GM21526 (cell line): Measurements from ENCODE around the gene VPS9D1.

ENCODE experiments used
- ATAC-seq: cut with Tn5 transposase; IDR thresholded peaks from one replicate; pipeline ENCODE4 v1.9.1; 2021; ENCODE audit warnings: moderate library complexity; ENCODE audit not compliant: unreplicated experiment, low FRiP score

Gene VPS9D1, protein sequence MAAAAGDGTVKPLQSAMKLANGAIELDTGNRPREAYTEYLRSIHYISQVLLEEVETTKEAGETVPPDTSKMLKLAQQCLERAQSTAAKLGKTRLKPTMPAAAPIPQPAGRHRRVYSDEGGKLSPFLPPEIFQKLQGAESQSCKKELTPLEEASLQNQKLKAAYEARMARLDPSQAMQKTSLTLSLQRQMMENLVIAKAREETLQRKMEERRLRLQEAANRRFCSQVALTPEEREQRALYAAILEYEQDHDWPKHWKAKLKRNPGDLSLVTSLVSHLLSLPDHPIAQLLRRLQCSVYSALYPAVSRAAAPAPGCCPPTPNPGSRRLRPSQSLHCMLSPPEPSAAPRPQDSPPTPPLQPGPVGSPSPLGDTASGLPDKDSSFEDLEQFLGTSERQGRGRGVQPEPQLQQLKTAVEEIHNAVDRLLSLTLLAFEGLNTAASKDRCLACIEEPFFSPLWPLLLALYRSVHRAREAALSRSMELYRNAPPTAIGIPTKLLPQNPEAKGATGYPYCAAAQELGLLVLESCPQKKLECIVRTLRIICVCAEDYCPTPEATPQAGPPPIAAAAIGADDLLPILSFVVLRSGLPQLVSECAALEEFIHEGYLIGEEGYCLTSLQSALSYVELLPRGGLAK

GRCh38 chr16:89720813-89721545 lies at the start of gene VPS9D1, which contains the start of gene ZNF276:
Gene VPS9D1 (minus strand): TSS chr16:89720898. CDS start chr16:89720861, 37 bp downstream.
Gene ZNF276 (plus strand): TSS chr16:89721537. CDS start chr16:89721641, 104 bp downstream.
- ATAC-seq, result peak; percentile 57

GRCh38 chr16:89770367-89770766 lies 49.7 kb upstream of the VPS9D1 start:
- no peak for ATAC-seq

GRCh38 chr16:89765292-89765830 lies 44.7 kb upstream of the VPS9D1 start:
- no peak for ATAC-seq

DNA sequence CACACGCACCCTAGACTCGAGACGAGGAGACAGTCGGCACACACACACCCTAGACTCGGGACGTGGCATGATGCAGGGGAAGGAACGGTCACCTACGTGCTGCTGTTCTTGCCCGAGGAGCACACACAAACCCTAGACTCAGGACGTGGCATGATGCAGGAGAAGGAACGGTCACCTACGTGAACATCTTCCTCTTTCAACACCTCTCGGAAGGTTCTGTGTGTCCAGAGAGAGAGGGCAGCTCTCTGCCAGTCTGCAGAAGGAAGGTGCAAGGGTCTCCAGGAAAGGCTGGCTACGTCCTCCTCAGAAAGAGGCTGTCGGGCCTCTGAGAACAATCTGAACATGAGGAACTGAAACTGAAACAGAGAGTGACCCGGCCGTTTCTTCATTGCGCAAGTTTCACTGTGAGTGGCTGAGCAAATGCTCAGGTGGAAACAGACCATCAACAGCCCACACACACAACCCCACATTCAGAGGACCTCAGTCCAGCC lies 44.1 kb upstream of the VPS9D1 start:
- ATAC-seq, result peak; percentile 74

DNA sequence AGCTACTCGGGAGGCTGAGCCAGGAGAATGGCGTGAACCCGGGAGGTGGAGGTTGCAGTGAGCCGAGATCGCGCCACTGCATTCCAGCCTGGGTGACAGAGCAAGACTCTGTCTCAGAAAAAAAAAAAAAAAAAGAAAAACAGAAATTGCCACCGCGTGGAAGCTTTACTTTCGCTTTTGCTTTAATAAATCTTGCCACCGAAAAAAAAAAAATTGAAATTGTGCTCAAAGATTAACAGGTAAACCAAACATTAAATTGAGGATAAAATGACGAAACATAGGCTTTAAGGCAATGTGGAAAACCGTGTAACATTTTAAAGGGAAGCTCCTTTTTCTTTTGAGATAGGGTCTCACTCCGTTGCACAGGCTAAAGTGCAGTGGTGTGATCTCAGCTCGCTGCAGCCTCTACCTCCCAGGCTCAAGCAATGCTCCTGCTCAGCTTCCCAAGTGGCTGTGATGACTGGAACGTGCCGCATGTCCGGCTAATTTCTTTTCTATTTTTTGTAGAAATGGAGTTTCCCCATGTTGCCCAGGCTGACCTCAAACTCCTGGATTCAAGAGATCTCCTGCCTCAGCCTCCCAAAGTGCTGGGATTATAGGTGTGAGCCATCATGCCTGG lies 40.7 kb upstream of the VPS9D1 start:
- ATAC-seq, result no peak

- no peak for ATAC-seq
These were observed 39.1 kb upstream of the VPS9D1 start for GRCh38 chr16:89759746-89760340.

DNA sequence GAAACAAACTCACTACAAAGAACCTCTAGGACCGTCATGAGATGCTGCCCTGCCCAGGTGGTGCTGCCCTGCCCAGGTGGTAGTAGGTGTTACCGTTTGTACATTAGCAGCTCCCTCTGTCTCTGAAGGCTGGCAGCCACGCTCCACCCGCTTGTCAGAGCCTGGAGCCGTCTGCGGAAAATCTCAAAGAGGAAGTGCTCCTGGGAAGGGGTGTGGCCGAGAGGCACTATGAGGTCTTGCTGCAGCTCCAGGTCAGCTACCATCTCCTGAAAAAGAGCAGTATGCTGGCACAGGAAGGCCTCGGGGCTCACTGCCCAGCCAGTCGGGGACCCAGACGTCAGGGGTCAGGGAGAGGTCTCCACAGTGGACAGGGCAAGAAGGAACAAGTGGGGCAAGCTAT lies 28.9 kb upstream of the VPS9D1 start:
- no peak for ATAC-seq

DNA sequence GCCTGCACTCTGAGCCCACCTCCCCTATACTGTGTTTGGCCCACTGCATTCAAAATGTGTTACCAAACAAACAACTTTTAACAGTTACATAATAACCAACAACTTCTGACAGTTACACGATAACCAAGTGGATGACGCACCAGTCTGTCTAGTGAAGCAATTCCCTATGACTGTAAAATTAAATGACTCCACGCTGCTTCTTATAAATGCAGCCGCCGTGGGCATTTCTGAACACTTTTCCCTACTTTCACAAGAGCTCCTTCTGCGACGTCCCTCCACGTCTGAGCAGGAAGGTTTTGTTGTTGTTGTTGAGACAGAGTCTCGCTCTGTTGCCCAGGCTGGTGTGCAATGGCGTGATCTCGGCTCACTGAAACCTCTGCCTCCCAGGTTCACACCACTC lies 28.2 kb upstream of the VPS9D1 start:
- no peak for ATAC-seq

GRCh38 chr16:89748076-89748475 lies 27.4 kb upstream of the VPS9D1 start:
- no peak for ATAC-seq

GRCh38 chr16:89746043-89746442 lies 25.3 kb upstream of the VPS9D1 start:
- no peak for ATAC-seq

GRCh38 chr16:89744813-89745212 lies 24.1 kb upstream of the VPS9D1 start:
- ATAC-seq, result no peak

- no peak for ATAC-seq
These were observed 22.2 kb upstream of the VPS9D1 start for GRCh38 chr16:89742948-89743347.

DNA sequence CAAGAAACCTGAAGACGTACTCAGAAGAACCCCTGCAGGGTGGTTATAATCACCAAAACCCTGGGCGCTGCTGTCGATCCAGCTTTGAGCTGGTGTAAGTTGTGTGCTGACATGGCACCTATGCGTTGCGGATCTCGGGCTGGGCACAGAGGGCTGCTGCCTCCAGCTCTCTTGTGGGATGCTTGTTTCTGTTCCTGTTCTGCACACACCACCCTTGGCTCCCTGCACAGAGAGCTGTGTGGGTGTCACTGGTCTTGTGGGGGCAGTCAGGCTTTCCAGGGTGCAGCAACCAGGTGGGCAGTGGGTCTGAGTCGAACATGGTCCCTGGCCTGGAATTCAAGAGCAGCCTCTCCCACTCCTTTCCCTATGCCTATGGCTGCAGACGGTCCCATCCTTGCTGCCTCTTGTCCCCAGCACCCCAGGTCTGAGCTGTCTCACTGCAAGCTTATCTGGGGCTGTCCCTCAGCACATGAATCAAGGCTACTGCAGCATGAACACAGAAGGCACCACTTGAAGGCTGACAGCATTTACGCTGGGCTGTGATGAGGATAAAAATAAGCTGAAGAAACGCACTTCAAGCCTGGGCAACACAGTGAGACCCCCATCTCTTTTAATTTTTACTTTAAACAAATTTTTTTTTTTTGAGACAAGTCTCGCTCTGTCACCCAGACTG lies 20.8 kb upstream of the VPS9D1 start:
- ATAC-seq, result no peak

GRCh38 chr16:89739383-89739782 lies 18.7 kb upstream of the VPS9D1 start:
- ATAC-seq, result no peak

GRCh38 chr16:89738538-89739317 lies 18.0 kb upstream of the VPS9D1 start:
- ATAC-seq, result no peak

GRCh38 chr16:89738072-89738377 lies 17.3 kb upstream of the VPS9D1 start:
- ATAC-seq, result no peak

DNA sequence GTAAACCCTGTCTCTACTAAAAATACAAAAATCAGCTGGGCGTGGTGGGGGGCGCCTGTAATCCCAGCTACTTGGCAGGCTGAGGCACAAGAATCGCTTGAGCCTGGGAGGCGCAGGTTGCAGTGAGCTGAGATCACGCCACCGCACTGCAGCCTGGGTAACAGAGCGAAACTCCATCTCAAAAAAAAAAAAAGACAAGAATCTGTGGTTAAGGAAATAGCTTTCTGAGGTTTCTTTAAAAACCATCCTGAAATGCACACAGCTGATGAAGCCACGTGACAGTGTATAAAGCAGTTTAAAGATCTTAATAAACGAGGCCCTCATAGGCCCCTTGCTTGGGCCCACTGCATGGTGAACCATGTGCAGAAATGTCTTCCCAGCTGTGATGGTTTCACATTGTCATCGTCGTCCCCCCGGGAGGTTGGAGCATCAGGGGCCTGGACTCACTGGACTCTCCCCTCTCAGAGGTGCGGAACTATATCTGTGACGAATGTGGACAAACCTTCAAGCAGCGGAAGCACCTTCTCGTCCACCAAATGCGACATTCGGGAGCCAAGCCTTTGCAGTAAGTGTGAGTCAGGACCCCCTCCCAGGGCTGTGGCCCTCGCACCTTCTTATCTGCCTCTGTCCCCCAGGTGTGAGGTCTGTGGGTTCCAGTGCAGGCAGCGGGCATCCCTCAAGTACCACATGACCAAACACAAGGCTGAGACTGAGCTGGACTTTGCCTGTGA lies 16.8 kb upstream of the VPS9D1 start:
- ATAC-seq, result no peak

DNA sequence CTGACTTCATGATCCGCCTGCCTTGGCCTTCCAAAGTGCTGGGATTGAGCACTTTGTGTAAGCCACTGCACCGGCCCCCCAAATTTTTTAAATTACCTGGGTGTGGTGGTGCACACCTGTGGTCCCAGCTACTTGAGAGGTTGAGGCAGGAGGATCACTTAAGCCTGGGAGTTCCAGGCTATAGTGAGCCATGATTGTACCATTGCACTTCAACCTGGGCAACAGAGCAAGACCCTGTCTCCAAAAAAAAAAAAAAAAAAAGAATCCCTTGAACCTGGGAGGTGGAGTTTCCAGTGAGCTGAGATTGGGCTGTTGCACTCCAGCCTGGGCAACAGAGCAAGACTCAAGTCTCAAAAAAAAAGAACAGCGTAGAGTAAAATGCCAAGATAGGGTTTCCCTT lies 15.9 kb upstream of the VPS9D1 start:
- no peak for ATAC-seq
